Measurements from ENCODE around the gene EYA2. TPM values are rescaled to one million over a fixed set of nuclear protein-coding genes. Genes with fewer than 3 reads are reported as not detected.

Gene EYA2
- total RNA-seq, 2 experiments from 2014 or later, result not detected

DNA sequence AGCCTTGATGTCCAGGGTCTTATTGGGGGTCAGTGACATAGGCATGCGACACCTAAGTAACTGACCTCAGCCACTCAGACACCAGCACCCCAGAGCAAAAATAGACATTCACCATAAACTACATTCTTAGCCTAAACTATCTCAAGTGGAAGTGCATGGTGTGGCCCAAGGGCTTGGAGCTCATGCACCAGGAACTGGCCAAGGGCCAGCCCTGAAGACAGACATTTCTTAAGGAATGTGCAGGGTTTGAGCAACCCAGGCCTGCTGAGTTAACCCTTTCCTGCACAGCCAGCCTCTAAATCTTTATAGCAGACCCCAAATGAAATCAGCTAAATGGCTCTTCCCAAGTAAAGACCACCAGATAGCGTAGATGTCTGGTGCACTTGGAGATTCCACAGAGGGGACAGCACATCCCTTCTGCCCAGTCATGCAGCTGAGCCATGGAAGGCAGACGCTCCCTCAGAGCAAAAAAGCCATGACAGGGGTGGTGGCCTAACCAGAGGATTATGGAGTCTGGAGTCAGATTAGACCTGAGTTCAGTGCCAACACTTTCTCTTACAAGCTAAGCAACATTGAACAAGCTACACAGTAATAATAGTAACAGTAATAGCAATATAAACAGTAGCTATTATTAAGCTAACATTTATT, 239.3 kb downstream of the EYA2 start:
- ATAC-seq (no peak), DNase-seq (no peak)
- Mint-ChIP-seq H3K4me3 (no peak overlapping the region), H3K9me3 (no peaks in the 10 kb centered on the region), H3K4me1 (ENCODE audit: low read depth) (no peaks in the 10 kb centered on the region), H3K27ac (no peak overlapping the region), H3K36me3 (ENCODE audit: low read depth) (no peaks in the 10 kb centered on the region), H3K27me3 (peaks cover 10% of the 10 kb centered on the region)
- ChIA-PET CTCF (no interaction called here), POLR2A (interaction anchor here (0.5 to 0.6 kb wide), 2 partner anchors 47 to 158 kb away, joined by 3 read pairs; no protein-coding TSS in a partner anchor)
- intact Hi-C loops (cut with micrococcal nuclease), result no loop called here
- TF ChIP-seq, protein P1, sequence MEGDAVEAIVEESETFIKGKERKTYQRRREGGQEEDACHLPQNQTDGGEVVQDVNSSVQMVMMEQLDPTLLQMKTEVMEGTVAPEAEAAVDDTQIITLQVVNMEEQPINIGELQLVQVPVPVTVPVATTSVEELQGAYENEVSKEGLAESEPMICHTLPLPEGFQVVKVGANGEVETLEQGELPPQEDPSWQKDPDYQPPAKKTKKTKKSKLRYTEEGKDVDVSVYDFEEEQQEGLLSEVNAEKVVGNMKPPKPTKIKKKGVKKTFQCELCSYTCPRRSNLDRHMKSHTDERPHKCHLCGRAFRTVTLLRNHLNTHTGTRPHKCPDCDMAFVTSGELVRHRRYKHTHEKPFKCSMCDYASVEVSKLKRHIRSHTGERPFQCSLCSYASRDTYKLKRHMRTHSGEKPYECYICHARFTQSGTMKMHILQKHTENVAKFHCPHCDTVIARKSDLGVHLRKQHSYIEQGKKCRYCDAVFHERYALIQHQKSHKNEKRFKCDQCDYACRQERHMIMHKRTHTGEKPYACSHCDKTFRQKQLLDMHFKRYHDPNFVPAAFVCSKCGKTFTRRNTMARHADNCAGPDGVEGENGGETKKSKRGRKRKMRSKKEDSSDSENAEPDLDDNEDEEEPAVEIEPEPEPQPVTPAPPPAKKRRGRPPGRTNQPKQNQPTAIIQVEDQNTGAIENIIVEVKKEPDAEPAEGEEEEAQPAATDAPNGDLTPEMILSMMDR (IDR thresholded peaks at IDR 0.05), result no peak

DNA sequence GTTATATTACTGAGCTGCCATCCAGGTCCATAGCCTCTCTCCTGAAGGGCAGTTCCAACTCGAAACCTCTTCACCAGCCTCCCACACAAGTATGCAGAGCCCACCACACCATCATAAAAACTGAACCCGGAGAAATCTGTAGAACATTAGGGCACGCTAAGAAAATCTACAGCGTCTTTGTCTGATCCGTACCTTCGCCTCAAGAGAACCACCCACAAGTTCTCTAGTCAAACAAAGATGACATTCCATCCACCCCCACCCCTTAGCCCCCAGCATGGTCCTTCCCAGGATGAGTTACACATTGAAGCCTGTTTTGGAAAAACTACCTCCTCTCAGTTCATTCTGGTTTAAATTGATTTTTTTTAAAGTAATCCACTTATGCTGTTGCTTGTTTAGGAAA, 242.1 kb downstream of the EYA2 start:
- intact Hi-C loops (cut with micrococcal nuclease), result no loop called here
- TF ChIP-seq, protein P1 (IDR thresholded peaks at IDR 0.05), result no peak
- no peaks in the 10 kb centered on the region for H3K36me3 Mint-ChIP-seq (ENCODE audit: low read depth)
- ChIA-PET CTCF (no interaction called here), POLR2A (no interaction called here)
- ATAC-seq, result no peak
- H3K27ac Mint-ChIP-seq, result no peak overlapping the region
- no peaks in the 10 kb centered on the region for H3K9me3 Mint-ChIP-seq
- no peaks in the 10 kb centered on the region for H3K4me1 Mint-ChIP-seq (ENCODE audit: low read depth)
- no peak for DNase-seq
- H3K27me3 Mint-ChIP-seq, result peaks cover 2% of the 10 kb centered on the region
- H3K4me3 Mint-ChIP-seq, result no peak overlapping the region

DNA sequence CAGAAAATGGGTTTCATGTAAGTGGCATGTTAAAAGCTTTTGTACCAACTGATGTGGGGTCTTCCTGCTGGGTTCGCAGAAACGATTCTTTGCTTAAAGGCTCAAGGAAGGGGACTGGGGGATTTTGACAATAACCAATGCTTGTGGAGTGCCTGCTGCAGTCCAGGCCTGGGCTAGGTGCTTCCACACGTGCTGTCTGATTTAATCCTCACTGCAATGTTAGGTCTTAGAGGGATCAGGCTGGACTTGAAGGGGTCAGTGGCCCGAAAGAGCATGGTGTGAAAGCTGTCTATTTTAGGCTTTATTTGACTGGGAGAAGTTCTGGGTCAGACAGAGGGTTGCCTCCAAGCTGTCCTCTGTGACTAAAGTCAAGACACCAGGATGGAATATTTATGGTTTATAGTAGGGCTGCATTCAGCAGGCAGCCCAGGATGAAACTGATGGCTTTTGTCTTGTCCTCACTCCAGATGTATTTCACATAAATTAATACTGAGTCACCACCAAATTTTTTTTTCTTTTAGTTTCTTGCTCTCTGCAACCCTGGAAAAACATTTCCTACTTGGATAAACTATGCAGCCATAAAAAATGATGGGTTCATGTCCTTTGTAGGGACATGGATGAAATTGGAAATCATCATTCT, 242.7 kb downstream of the EYA2 start:
- Mint-ChIP-seq H3K27ac (no peak overlapping the region), H3K4me1 (ENCODE audit: low read depth) (no peaks in the 10 kb centered on the region), H3K36me3 (ENCODE audit: low read depth) (no peaks in the 10 kb centered on the region), H3K4me3 (no peak overlapping the region), H3K27me3 (peaks cover 2% of the 10 kb centered on the region), H3K9me3 (no peaks in the 10 kb centered on the region)
- CTCF ChIA-PET, result no interaction called here
- TF ChIP-seq, protein P1 (IDR thresholded peaks at IDR 0.05), result no peak
- DNase-seq (no peak), ATAC-seq (no peak)
- POLR2A ChIA-PET, result no interaction called here
- intact Hi-C loops (cut with micrococcal nuclease), result no loop called here

DNA sequence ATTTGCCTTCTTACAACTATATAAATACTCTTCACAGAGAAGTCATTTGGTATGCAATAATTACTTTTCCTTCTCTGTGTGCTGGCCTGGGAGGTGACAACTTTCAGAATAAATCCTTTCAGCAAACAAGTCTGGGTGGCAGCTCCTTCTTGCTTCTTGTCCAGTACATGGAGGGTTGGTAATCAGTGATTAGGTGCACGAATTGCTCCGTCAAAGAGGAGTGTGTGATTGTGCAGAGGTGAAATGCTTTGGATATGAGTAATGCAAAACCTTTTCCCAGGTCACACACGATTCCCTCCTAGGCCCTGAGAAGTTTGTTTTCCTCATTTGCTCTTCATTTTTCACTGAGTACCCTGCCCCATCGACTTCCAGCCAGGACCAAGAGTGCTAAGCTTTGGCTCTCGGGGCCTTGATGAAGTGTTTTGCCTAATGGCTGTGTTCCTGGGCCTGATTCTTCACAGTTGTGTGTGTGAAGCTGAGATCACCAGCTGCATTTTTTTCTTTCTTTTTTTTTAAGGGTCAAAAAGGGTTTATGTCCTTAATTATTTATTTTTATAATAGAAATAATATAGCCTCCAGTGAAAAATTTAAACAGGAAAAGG, 245.4 kb downstream of the EYA2 start:
- Mint-ChIP-seq H3K36me3 (ENCODE audit: low read depth) (no peaks in the 10 kb centered on the region), H3K9me3 (no peaks in the 10 kb centered on the region)
- CTCF ChIA-PET, result no interaction called here

More for the DNA sequence above, 245.4 kb downstream of the EYA2 start:
- peaks cover 2% of the 10 kb centered on the region for H3K27me3 Mint-ChIP-seq
- ATAC-seq (no peak), DNase-seq (no peak)
- TF ChIP-seq, protein P1 (IDR thresholded peaks at IDR 0.05), result no peak
- no peak overlapping the region for H3K27ac Mint-ChIP-seq
- H3K4me3 Mint-ChIP-seq, result no peak overlapping the region
- H3K4me1 Mint-ChIP-seq (ENCODE audit: low read depth), result no peaks in the 10 kb centered on the region
- intact Hi-C loops (cut with micrococcal nuclease), result no loop called here
- POLR2A ChIA-PET, result interaction anchor here (0.7 kb wide), 1 partner anchor 14 kb away, joined by 3 read pairs; no protein-coding TSS in a partner anchor
